ENCODE measurements around the gene MEIOB. TPM values are rescaled to one million over a fixed set of nuclear protein-coding genes. Genes with fewer than 3 reads are reported as not detected.
A peak's percentile ranks its signal among the peaks of the same experiment; 100 is the strongest.

The MEIOB gene
- total RNA-seq, 2 donors from 2014 or later: 0.43 to 0.45 TPM

DNA sequence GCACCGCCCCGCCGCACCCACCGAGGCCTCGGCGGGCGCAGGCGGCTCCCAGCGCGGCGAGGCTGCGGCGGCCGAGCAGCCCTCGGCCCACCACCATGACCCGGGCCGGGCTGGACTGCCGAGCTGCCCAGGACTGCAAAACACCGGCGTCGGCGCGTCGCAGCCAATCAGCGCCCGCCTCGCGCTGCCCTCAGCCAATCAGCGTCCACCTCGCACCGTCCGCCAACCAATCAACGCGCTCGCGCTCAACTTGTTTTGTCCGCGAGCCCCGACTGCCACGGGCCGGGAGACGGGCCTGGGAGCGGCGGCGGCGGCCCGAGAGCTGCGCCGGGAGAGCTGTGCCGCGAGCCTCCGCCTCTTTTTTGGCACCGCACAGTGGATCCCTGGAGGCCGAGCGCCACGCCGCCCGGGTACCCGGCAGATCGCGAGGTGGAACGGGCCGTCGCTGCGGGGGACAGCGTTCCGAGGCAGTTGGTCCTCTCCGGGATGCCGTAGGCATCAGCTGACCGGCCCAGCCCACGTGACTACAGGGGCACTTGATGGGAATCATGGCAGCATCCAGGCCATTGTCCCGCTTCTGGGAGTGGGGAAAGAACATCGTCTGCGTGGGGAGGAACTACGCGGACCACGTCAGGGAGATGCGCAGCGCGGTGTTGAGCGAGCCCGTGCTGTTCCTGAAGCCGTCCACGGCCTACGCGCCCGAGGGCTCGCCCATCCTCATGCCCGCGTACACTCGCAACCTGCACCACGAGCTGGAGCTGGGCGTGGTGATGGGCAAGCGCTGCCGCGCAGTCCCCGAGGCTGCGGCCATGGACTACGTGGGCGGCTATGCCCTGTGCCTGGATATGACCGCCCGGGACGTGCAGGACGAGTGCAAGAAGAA, 45.0 kb downstream of the MEIOB start, which contains the start of the genes FAHD1 and HAGH:
FAHD1 (plus strand) TSS at position 516 of the 883 bp plus-strand sequence; CDS start at position 549, 33 bp downstream.
HAGH (minus strand) TSS at position 135 of the 883 bp plus-strand sequence; CDS start at position 97, 38 bp downstream.
- Mint-ChIP-seq H3K9me3 (no peaks in the 10 kb centered on the region), H3K36me3 (peaks cover 7% of the 10 kb centered on the region in 2 donors), H3K27ac (peak within 1 kb of the TSS; percentile 95 to 97)
- peak; percentile 88 to 90 for ATAC-seq
- peak; percentile 90 to 96 for DNase-seq (ENCODE audit: low spot score in 2 of 2)

DNA sequence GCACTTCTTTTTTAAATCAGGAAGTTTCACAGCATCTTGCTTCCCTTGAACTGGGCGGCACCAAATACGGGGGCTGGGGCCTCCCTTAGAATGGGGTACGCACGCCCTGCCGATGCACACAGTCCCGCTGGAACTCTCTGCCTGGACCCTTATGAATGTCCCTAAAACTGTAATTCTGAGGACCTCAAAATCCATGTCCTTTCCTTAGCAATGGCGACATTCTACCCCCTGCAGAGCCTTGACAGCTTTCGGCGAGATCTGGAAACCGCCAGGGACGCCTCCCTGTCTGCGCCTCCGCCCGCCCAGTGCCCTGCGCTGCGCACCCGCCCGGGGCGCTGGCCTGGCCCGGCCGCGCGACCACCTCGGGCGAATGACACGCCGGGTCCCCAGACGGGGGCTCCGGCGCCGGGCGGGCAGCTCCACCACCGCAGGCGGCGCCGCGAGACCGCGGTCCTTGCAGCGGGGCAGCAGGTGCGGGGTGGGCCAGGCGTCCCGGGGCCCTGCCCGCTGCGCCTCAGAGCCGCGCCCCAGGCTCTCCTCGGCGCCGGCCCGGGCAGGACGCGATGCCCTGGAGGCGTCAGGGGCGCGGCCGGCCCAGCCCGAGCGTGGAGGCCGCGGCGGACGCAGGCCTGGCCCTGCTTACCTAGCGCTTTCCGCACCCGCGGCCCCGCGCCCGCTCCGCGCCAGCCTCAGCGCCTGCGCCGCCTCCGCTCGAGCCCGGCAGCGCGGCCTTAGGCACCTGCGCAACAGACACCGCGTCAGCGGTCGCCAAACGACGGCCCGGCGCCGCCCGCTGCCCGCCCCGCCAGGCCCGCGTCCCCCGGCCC, 45.9 kb downstream of the MEIOB start:
- H3K27ac Mint-ChIP-seq: peak overlapping the region; percentile 86 to 95
- ATAC-seq: peak; percentile 73 to 80

DNA sequence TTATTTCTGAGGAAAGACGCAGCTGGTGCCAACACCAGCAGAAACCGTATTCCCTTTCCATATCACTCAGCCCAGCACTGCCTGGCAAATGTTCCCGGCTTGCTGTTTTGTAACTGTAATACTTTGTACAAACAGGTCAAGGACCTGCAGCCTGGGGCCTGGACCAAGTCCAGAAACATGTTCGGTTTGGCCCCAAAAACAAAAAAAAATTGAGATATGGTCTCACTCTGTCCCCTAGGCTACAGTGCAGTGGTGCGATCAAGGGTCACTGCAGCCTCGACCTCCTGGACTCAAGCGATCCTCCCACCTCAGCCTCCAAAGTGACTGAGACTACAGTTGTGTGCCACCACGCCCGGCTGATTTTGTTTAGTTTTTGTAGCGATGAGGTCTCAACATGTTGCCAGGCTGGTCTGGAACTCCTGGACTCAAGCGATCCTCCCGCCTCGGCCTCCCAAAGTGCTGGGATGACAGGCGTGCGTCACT, 46.5 kb downstream of the MEIOB start:
- Mint-ChIP-seq H3K9me3 (no peaks in the 10 kb centered on the region), H3K36me3 (peaks cover 7% of the 10 kb centered on the region in 2 donors), H3K27ac (peak overlapping the region; percentile 32 to 86)
- DNase-seq (ENCODE audit: low spot score in 2 of 2) (no peak), ATAC-seq (no peak)

More for the DNA sequence above, 45.9 kb downstream of the MEIOB start:
- Mint-ChIP-seq H3K36me3 (peaks cover 7% of the 10 kb centered on the region in 2 donors), H3K9me3 (no peaks in the 10 kb centered on the region)
- peak in 1 of 2 donors; percentile 71 for DNase-seq (ENCODE audit: low spot score in 2 of 2)

DNA sequence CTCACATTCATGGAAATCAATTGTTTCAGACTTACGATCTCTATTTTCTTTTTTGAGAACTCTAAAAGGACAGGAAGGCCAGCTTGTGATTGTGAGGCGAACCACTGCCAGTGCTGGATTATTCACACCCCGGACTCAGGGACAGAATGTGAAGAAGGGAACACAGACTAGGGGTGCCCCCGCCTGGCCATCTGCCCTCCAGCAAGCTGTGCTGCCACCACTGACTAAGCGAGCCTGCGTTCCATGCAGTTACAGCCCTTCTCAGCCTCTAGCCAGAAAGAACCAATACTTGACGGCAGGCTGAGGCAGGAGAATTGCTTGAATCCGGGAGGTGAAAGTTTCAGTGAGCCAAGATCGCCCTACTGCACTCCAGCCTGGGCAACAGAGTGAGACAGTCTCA, 48.1 kb downstream of the MEIOB start:
- no peak for ATAC-seq
- no peaks in the 10 kb centered on the region for H3K9me3 Mint-ChIP-seq
- peaks cover 7% of the 10 kb centered on the region in 2 donors for H3K36me3 Mint-ChIP-seq
- peak overlapping the region in 1 of 2 donors; percentile 85 for H3K27ac Mint-ChIP-seq
- no peak for DNase-seq (ENCODE audit: low spot score in 2 of 2)

DNA sequence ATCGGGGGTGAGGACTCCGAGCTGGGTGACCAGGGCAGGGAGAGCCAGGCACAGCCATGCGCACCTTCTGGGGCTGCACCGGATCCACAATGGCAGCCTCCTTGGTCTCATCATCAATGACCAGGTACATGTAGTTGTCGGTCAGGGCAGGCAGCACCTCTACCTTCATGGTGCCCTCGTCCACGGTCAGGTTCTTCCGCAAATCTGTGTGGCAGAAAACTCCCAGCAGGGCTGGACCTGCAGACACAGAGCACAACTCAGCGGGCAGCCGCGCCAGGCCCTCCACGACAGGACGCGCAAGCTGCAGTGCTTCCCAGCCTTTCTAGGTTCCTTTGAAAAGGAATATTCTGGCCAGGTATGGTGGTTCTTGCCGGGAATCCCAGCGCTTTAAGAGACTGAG, 49.2 kb downstream of the MEIOB start:
- no peaks in the 10 kb centered on the region for H3K9me3 Mint-ChIP-seq
- H3K27ac Mint-ChIP-seq: no peak overlapping the region
- H3K36me3 Mint-ChIP-seq: peaks cover 6 to 7% of the 10 kb centered on the region in 2 donors
- ATAC-seq: no peak
- no peak for DNase-seq (ENCODE audit: low spot score in 2 of 2)

DNA sequence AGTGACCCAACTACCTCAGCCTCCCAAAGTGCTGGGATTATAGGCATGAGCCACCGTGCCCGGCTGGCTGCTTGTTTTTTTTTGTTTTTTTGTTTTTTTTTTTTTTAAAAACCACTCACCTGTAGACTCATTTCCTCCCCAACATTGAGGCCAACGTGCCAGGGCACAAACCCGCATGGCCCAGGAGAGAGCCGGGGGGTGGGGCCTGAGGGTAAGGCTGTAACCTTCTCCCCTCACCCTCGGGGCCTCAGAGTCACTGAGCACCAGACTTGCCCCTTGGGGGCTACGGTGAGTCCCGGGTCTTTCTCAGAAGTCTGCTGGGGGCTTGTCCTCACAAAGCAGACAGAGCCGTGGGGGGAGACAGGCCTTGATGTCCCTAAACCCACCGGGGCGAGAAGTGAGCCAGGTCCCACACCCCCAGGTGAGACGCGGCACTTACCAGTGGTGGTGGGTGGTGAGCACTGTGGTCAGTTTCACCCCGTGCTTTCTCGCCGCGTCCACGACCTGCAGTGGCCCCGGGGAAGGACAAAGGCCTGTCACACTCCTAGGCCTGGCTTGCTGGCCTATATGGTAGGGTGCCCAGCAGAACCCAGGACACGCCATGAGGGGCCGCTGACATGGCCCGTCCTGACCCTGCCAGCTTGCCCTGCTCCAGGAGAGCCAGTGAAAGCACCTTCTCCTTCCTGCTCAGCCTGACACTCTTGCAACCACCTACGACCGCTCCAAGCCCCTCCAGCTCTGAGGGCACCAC, 49.9 kb downstream of the MEIOB start:
- H3K36me3 Mint-ChIP-seq: peaks cover 0 to under 1% of the 10 kb centered on the region in 2 donors
- ATAC-seq (no peak), DNase-seq (ENCODE audit: low spot score in 2 of 2) (no peak)
- no peak overlapping the region for H3K27ac Mint-ChIP-seq
- no peaks in the 10 kb centered on the region for H3K9me3 Mint-ChIP-seq

DNA sequence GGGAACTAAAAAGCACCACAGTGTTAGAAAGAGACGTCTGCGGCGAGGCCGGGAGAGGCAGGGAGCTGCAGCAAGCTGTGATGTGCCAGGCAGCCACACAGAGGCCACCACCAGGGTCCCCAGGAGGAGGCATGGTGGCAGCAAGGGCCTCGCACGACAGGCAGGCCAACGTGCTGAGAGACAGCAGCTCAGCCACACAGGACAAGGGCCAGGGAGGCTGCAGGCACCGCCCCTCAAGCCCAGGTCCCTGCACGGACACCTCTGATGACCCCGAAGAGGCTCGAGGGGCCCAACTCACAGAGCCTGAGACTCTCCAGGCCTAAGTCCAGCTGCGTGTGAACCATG, 51.0 kb downstream of the MEIOB start:
- H3K27ac Mint-ChIP-seq: peak overlapping the region in 1 of 2 donors; percentile 51
- H3K36me3 Mint-ChIP-seq: no peaks in the 10 kb centered on the region
- ATAC-seq (no peak), DNase-seq (ENCODE audit: low spot score in 2 of 2) (no peak)
- H3K9me3 Mint-ChIP-seq: no peaks in the 10 kb centered on the region

DNA sequence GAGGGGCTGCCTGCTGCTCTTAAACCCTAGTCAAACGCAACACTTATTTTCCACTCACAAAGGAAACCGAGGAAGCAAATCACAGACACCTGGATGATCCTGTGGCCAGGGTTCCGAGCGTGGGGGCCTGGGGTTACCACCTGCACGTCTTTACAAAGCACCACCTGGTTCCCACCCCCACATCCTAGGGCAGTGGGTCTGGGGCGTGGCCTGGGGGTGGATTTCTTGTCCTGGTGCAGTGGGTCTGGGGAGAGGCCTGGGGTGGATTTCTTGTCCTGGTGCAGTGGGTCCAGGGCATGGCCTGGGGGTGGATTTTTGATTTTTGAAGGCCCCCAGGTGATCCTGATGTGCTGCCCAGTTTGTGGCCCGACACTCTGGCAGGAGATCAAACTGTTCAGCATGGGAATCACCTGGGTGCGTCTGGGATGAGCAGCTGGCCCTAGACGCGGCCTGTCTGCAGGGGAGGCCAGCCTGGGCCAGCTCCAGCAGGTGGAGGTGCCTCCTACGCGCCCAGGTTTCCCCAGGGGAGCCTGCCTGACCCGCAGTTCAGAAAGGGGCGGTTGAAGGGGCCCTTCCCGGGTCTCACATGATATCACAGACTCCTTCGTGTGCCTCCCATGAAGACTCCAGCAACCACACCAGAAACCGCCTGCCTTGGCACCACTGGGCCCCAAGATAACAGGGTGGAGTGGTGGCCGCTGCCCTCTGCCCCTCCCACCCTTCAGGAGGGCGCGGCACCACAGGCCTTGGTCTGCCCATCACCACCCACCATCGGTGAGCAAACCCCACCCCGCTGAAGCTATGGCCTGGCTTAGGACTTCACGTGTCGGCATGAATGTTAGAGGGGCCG, 51.6 kb downstream of the MEIOB start:
- DNase-seq (ENCODE audit: low spot score in 2 of 2): no peak
- Mint-ChIP-seq H3K27ac (peak overlapping the region in 1 of 2 donors; percentile 51), H3K36me3 (no peaks in the 10 kb centered on the region), H3K9me3 (no peaks in the 10 kb centered on the region)
- ATAC-seq: no peak

DNA sequence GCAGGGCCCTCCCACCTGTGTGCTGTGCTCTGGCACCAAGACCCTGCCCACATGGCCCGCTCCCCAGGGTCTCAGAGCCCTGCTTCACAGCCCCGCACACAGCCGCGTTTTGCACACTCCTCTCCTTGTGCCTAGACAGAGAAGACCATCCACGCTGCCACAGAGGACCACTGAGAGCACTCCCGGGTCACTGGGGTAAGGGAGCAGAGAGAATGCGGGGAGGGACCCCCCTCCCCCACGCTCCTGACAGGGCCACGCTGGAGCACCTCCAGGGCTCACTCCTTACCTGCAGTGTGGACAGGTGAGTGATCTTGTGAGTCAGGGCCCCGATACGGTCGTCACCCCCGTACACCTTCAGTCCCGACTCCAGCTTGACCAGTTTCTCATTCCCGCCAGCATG, 52.4 kb downstream of the MEIOB start:
- DNase-seq (ENCODE audit: low spot score in 2 of 2): no peak
- Mint-ChIP-seq H3K36me3 (no peaks in the 10 kb centered on the region), H3K9me3 (no peaks in the 10 kb centered on the region), H3K27ac (peak overlapping the region; percentile 51 to 69)
- ATAC-seq: no peak

DNA sequence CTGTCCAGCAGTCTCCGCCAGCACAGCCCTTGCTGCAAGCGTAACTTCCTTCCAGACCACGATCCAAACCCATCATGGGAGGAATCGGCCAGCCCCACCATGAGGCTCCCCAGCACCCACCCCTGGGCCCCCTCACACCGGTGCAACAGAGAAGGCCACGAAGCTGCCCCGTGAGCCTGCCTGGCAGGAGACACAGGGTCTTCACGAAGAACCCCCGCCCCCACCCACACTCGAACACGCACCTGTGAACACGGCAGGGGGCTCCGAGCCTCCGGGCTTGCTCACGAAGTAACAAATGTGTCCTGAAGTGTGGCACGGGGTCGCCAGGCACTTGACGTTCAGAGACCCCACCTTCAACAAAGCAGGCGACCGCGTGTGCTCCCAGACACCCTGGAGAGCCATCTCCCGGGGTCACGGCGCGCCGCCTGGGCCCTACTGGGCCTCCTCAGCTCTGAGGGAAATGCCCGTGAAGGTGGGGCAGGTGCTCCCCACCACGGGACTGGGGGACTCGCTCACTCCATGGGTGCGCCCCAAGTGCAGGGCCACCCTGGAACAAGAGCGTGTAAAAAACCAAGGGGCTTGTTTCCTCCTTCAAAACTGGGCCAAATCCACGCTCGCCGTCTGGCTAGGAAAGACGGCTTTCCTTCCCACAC, 53.0 kb downstream of the MEIOB start:
- ATAC-seq (no peak), DNase-seq (ENCODE audit: low spot score in 2 of 2) (no peak)
- Mint-ChIP-seq H3K27ac (peak overlapping the region in 1 of 2 donors; percentile 51), H3K36me3 (no peaks in the 10 kb centered on the region), H3K9me3 (no peaks in the 10 kb centered on the region)

DNA sequence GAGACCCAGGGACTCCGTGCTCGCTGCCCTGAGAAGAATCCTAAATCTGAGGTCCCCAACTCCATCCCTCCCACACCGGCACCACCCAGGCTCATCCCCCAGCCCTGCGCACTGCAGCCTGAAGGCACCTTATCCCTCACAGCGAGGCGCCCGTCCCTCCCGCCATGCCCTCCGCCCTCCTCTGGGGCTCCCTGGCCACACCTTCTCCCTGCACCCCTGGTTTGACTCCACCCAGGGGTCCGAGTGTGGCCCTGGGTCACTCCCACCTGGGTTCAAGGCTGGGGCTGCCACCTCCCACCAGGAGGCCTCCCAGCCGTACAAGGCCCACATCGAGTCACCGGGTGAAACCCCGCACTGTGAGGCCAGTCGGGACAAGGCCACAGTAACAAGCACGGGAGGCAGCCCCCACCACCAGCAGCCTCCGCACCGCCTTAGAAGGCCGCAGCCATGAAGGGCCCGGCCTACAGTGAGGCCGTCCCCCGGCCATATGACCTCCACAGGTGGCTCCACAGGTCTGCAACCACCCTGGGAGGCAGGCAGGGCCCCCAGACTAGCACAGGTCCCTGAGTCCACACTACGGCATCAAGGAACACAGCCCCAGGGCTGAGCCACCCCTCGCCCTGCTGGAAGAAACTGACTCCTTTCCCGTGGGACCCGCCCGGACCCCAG, 53.6 kb downstream of the MEIOB start:
- Mint-ChIP-seq H3K36me3 (no peaks in the 10 kb centered on the region), H3K27ac (no peak overlapping the region), H3K9me3 (no peaks in the 10 kb centered on the region)
- ATAC-seq: peak in 1 of 2 donors; percentile 21
- no peak for DNase-seq (ENCODE audit: low spot score in 2 of 2)

DNA sequence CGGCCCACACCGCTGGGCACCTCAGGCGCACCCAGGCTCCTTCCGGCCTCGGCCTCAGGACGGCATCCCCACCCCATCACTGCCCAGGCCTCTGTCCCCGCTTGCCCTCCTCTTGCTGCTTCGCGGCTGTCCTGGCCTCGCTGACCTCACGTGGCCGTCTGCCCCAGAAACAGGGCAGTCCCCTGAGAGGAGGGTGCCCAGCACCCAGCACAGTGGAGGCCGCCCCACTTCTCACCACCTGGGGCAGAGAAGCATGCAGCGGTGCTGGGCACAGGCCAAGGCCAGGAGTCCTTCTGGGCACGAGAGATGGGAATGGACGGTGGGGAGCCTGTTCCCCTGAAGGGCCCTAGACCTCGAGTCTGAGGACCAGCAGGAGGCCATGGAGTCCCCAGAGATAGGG, 54.2 kb downstream of the MEIOB start:
- ATAC-seq (no peak), DNase-seq (ENCODE audit: low spot score in 2 of 2) (no peak)
- Mint-ChIP-seq H3K9me3 (no peaks in the 10 kb centered on the region), H3K27ac (peak overlapping the region in 1 of 2 donors; percentile 68), H3K36me3 (no peaks in the 10 kb centered on the region)

DNA sequence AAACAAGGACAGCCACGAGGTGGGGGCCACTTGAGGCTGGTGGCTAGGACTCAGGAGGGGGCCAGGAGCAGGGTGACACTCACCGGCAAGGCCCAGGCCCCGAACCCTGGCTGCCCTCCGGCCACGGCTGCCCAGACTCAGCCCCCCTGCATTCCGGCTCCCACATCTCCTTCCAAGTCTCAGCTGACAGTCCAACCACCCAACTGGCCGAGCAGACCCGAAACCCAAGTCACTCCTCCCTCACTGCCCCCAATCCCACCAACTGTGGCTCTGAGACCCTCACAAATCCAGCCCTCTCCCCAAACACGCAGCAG, 54.7 kb downstream of the MEIOB start:
- DNase-seq (ENCODE audit: low spot score in 2 of 2) (no peak), ATAC-seq (no peak)
- no peaks in the 10 kb centered on the region for H3K36me3 Mint-ChIP-seq
- no peaks in the 10 kb centered on the region for H3K9me3 Mint-ChIP-seq
- no peak overlapping the region for H3K27ac Mint-ChIP-seq

DNA sequence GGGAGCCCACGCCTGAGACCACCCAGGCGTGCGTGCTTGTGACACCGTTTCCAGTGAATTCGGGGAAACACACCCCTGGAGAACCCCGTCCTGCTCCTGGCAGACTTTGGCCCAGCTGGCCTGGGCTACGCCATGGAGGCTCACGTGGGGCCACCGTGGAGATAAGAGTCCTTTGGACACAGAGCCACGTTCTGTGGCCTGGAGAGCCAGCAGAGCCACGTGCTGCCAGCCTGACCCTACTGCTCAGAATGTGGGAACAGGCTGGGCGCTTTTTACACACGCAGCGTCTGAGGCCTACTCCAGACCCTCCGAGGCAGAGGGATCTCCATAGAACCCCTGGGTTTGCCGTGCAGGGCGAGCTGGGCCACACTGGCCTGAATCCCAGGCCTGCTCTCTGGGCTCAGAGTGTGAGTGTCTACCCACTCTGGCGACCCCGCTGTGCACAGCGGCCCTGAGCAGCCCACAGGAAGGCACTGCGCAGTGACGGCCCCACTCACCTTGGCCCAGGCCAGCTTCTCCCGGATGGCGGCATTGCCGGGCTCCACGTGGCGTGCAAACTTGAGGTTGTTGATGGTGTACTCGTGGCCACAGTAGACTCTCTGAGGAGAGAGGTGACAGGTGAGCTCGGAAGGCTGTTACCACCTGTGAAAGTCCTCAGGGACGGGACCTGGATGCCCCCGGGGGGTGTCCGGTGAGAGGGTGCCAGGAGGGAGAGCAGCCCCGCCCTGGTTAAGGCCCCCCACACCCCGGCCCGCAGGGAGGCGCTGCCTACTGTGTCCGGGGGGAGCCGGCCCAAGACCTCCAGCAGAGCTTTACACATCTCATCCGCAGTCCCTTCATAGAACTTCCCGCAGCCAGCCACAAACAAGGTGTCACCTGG, 55.3 kb downstream of the MEIOB start:
- no peak for DNase-seq (ENCODE audit: low spot score in 2 of 2)

More for the DNA sequence above, 55.3 kb downstream of the MEIOB start:
- Mint-ChIP-seq H3K9me3 (no peaks in the 10 kb centered on the region), H3K36me3 (no peaks in the 10 kb centered on the region), H3K27ac (no peak overlapping the region)
- no peak for ATAC-seq

Measured in activated naive CD4-positive, alpha-beta T cell treated with anti-CD3 and anti-CD28 coated beads, Interleukin-2, amount 50 U/mL, for 72 hours (primary cell).